ENCODE results near the gene SEMA3C. TPM values are rescaled to one million over a fixed set of nuclear protein-coding genes. Genes with fewer than 3 reads are reported as not detected.

SEMA3C gene
- total and polyA plus RNA-seq, 2 donors (not counting 3 experiments of a cell fraction or from before 2014, with no cell fraction given) = 0.01 to 0.09 TPM

- intact Hi-C loops (cut with micrococcal nuclease) = no loop called here
- no peak for DNase-seq (ENCODE audit: low read depth, low spot score)
- H3K36me3 ChIP-seq (ENCODE audit: control insufficient read depth in 2 of 2, extremely low read depth in 1 of 2, insufficient read depth in 2 of 2, low read length in 2 of 2) = no peaks in the 10 kb centered on the region
Observed at GRCh38 chr7:80821771-80822319, 97.0 kb downstream of the SEMA3C start.

More at GRCh38 chr7:80821771-80822319, 97.0 kb downstream of the SEMA3C start:
- ChIA-PET POLR2A (no interaction called here), CTCF (interaction anchor here (0.6 kb wide), 1 partner anchor 17 kb away, joined by 3 read pairs; no protein-coding TSS in a partner anchor)
- FAIRE-seq = no peak
- no peak overlapping the region for H3K4me3 ChIP-seq (replicated peaks in 1 of 3; ENCODE audit: insufficient read depth in 1 of 3, low read depth in 1 of 3, low read length in 3 of 3)
- H3K9me3 ChIP-seq (replicated peaks; ENCODE audit: control insufficient read depth, insufficient read depth, low read length) = no peaks in the 10 kb centered on the region
- no peak overlapping the region for H3K9ac ChIP-seq (replicated peaks; ENCODE audit: extremely low read depth, insufficient read depth, low read length)
- H2AFZ ChIP-seq (ENCODE audit: low read depth, low read length) = no peak overlapping the region
- dilution Hi-C loops (cut with MboI; ENCODE audit: extremely low pct_ligation_motif_present, low sequenced_read_pairs) = no loop called here
- H3K79me2 ChIP-seq (ENCODE audit: control insufficient read depth, insufficient read depth, low read length) = no peaks in the 10 kb centered on the region
- no TSS peak for BruUV-seq (replicated peaks)
- no peaks in the 10 kb centered on the region for H3K27me3 ChIP-seq (ENCODE audit: control insufficient read depth in 2 of 2, insufficient read depth in 2 of 2, low read length in 2 of 2)
- no peaks in the 10 kb centered on the region for H4K20me1 ChIP-seq (replicated peaks; ENCODE audit: control insufficient read depth, extremely low read depth, insufficient read depth, low read length)
- no peak overlapping the region for H3K27ac ChIP-seq (ENCODE audit: insufficient read depth, low read depth, low read length)
- no peak for TF ChIP-seq CTCF (IDR thresholded peaks at IDR 0.05; ENCODE audit: extremely low read depth in 1 of 2, insufficient read depth in 1 of 2, low read depth in 1 of 2, low read length in 2 of 2)
- no peak for TF ChIP-seq FOS (IDR thresholded peaks at IDR 0.05; ENCODE audit: borderline replicate concordance, insufficient read depth, low read length)
- no peak for TF ChIP-seq MAX (IDR thresholded peaks at IDR 0.05; ENCODE audit: insufficient read depth, insufficient read length)
- TF ChIP-seq MYC (IDR thresholded peaks at IDR 0.05; ENCODE audit: low read depth, low read length) = no peak
- TF ChIP-seq POLR2A (IDR thresholded peaks at IDR 0.05; ENCODE audit: low read depth, low read length) = no peak
- H3K4me2 ChIP-seq (ENCODE audit: insufficient read depth, low read length) = no peak overlapping the region
- no peaks in the 10 kb centered on the region for H3K9me1 ChIP-seq (replicated peaks; ENCODE audit: control insufficient read depth, extremely low read depth, insufficient read depth, low read length)
- H3K4me1 ChIP-seq (ENCODE audit: control insufficient read depth, extremely low read depth, insufficient read depth, low read length) = no peaks in the 10 kb centered on the region
